GM12872 (cell line): Measurements from ENCODE around the gene ADAM19.

ENCODE experiments used
- TF ChIP-seq, protein P1 (sequence below): IDR thresholded peaks from 3 replicates; pipeline ENCODE4 v1.5.1; 2011; ENCODE audit warnings: low read depth, mild to moderate bottlenecking, low read length, moderate library complexity; ENCODE audit not compliant: insufficient read depth

The ADAM19 gene

DNA sequence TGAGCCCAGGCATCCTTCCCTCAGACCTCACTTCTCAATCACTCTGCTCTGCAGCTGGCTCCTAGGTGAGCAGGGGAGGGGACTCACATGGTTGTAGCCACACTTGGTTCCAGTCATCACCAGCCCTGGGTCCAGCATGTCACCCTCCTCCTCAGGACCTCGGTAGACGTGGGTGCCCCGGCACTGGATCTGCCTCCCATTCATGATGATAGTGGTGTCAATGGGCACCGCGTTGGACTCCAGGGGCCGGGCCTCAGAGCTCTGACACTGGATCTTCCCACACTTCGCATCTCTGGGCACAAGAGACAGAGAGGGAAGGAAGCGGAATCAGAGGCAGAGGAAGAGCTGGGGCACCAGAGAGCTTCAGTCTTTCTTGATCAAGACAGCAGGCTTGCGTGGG is 82.7 kb downstream of the ADAM19 start:
- TF ChIP-seq, protein P1, sequence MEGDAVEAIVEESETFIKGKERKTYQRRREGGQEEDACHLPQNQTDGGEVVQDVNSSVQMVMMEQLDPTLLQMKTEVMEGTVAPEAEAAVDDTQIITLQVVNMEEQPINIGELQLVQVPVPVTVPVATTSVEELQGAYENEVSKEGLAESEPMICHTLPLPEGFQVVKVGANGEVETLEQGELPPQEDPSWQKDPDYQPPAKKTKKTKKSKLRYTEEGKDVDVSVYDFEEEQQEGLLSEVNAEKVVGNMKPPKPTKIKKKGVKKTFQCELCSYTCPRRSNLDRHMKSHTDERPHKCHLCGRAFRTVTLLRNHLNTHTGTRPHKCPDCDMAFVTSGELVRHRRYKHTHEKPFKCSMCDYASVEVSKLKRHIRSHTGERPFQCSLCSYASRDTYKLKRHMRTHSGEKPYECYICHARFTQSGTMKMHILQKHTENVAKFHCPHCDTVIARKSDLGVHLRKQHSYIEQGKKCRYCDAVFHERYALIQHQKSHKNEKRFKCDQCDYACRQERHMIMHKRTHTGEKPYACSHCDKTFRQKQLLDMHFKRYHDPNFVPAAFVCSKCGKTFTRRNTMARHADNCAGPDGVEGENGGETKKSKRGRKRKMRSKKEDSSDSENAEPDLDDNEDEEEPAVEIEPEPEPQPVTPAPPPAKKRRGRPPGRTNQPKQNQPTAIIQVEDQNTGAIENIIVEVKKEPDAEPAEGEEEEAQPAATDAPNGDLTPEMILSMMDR, result no peak

- TF ChIP-seq, protein P1, result no peak
Measured at GRCh38 chr5:157491471-157491995, 84.0 kb downstream of the ADAM19 start.

- TF ChIP-seq, protein P1, result no peak
Measured at GRCh38 chr5:157487358-157487757, 88.2 kb downstream of the ADAM19 start.

- TF ChIP-seq, protein P1, result no peak
Measured at GRCh38 chr5:157486861-157487260, 88.7 kb downstream of the ADAM19 start.

DNA sequence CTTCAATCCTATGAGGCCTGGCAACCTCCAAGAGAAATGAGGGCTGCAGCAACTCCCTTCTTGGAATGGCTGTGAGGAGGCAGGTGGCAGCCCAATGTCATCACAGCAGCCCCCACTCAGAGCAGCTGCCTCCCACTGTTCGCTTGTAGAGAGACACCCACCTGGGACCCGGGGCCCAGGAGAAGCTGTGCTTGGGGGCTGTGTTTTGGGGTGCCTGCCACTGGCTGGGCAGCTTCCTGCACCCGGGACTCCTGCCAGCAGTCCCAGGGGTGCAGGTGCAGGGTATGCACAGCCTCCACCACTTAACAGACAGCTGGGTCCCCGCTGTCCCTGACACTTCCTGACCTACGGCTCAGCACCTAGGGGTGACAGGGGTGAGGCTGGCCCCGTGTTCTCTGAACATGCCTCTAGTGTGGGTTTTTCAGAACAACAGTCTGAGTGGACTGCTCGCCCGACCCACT is 89.3 kb downstream of the ADAM19 start:
- TF ChIP-seq, protein P1, result no peak

GRCh38 chr5:157485811-157486210 is 89.8 kb downstream of the ADAM19 start:
- TF ChIP-seq, protein P1, result no peak

DNA sequence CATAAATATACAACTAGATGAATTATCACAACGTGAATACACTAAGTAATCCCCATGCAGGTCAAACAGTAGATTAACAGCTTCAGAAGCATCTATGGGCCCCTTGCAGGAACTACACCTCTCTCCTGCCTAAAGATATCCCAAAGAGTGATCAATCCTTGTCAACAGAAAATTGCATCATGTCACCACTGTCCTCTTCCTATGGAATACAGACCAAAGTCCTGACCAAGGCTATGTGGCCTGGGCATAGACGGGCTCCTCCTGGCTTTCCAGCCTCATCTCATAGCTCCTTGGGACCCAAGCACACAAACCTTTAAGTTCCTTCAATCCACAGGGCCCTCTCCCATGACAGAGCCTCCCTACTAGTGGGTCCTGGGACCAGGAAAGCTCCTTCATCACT is 90.2 kb downstream of the ADAM19 start:
- TF ChIP-seq, protein P1, result no peak
